Measurements from ENCODE around the gene SPIB.

SPIB gene

DNA sequence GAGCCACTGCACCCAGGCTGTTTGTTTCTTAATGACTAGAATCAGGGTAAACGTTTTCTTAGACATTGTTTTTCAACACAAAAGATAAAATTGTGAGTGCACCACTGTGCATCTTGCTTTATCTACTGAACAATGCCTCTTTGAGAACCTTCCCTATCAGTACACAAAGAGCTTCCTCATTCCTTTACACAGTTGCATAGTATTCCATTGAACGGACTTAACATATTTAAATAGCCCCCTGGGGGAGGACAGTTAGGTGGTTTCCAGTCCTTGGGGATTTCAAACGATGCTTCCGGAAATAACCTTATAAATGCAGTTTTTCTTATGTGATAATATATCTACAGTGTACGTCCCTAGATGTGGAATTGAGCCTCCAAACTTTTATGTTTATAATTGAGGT is 26.0 kb upstream of the SPIB start:
- no peak for DNase-seq

DNA sequence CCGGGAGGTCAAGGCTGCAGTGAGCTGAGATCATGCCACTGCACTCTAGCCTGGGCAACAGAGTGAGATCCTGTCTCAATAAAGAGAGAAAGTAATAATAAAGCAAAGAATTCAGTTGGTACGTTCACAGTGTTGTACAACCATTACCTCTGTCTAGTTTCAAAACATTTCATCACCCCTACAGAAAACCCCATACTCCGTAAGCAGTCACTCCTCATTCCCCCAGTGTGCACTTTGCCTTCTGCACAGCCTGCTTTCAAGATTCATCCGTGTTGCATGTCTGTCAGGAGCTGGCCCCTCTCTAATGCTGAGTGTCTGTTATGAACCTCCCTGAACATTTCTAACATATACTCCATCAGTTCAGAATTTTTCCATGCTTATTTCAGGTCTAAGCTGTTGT is 25.1 kb upstream of the SPIB start:
- DNase-seq, result no peak

DNA sequence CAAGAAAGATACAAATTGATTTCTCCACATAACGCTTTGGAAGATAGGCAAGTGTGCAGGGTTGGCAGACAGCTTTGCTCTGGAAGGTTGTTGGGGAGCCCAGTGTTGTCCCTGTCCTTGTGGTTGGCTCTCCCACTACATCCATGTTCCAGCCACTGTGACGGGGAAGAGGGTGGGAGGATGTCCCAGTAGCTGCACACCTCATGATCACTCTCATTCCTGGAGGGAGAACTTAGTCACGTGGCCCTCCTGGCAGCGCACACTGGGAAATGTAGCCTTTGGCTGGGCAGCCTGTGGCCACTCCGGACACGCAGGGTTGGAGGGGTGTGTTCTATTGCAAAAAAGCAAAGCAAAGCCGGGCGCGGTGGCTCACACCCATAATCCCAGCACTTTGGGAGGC is 24.7 kb upstream of the SPIB start:
- no peak for DNase-seq

DNA sequence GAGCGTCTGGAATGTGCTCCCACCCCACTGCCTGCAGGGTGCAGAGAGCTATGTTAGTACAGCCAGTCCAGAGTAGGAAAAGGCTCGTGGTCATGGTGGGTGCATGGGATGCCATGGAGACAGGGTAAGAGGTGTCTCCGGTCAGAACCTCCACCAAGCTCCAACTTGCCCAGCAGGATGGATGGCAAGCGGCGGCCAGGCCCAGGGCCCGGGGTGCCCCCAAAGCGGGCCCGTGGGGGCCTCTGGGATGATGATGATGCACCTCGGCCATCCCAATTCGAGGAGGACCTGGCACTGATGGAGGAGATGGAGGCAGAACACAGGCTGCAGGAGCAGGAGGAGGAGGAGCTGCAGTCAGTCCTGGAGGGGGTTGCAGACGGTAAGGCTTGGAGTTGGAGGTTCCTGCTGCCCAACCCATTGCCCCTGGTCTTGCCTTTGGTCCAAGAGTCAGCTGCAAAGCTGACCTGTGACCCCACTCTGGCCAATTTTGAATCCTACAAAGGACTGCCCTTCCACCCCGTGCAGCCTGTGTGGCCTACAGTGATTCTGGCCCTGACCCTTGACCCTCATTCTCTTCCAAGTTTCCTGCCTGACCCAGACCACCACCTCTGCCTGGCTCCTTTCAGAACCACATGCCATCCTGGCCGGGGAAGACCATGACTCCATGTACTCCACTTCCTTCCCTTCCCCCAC is 19.9 kb upstream of the SPIB start:
- DNase-seq, result no peak

DNA sequence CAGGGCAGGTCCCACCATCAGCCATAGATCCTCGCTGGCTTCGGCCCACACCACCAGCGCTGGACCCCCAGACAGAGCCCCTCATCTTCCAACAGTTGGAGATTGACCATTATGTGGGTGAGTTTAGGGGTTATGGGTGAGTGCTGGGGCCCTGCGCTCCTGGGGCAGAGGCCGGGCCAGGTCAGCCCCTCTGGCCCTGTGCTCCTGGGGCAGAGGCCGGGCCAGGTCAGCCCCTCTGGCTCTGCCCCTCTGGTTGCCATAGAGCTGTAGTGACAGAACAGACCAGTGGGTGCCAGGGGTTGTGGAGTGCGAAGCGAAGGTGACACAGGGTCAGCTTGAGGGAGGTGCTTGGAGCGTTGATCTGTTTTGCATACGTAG is 19.4 kb upstream of the SPIB start:
- no peak for DNase-seq

DNA sequence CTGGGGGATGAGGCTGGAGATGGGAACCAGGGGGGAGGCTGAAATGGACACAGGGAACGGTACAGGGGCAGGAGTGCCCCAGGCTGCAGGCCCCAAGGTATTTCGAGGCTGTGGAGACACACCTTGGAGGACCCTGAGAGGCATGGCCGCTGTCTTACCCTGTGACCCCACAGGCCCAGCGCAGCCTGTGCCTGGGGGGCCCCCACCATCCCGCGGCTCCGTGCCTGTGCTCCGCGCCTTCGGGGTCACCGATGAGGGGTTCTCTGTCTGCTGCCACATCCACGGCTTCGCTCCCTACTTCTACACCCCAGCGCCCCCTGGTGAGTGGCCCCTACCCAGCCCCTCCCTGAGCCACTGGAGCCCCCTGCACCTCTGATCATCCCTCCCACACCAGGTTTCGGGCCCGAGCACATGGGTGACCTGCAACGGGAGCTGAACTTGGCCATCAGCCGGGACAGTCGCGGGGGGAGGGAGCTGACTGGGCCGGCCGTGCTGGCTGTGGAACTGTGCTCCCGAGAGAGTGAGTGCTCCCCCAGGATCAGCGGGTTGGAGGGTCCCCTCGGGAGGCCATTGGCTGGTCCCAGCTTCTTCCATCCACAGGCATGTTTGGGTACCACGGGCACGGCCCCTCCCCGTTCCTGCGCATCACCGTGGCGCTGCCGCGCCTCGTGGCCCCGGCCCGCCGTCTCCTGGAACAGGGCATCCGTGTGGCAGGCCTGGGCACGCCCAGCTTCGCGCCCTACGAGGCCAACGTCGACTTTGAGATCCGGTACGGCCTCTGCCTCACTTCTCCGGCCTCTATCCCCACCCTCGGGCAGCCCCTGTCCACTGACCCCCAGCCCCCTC is 16.9 kb upstream of the SPIB start:
- DNase-seq, result no peak

DNA sequence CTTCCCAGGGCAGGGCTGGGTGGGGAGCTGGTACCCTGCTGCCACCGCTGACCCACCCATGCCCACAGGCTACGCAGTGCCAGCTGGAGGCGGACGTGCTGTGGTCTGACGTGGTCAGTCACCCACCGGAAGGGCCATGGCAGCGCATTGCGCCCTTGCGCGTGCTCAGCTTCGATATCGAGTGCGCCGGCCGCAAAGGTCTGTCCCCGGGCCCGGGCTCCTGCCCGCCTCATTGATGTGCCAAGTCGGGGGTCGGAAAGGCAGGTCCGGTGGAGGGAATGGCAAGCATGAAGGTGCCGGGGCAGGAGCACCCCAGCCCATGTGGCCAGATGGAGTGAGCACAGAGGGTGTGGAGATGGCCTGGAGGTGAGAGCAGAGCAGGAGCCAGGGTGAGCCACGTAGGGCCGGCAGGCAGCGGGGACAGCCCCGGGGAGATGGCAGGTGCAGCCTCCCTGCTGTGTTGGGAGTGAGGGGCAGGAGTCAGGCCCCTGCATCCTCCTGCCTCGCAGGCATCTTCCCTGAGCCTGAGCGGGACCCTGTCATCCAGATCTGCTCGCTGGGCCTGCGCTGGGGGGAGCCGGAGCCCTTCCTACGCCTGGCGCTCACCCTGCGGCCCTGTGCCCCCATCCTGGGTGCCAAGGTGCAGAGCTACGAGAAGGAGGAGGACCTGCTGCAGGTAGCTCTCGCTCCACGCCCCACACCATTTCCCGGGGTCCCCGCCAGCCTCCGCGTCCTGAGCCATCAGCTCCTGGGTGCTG is 16.0 kb upstream of the SPIB start:
- no peak for DNase-seq

DNA sequence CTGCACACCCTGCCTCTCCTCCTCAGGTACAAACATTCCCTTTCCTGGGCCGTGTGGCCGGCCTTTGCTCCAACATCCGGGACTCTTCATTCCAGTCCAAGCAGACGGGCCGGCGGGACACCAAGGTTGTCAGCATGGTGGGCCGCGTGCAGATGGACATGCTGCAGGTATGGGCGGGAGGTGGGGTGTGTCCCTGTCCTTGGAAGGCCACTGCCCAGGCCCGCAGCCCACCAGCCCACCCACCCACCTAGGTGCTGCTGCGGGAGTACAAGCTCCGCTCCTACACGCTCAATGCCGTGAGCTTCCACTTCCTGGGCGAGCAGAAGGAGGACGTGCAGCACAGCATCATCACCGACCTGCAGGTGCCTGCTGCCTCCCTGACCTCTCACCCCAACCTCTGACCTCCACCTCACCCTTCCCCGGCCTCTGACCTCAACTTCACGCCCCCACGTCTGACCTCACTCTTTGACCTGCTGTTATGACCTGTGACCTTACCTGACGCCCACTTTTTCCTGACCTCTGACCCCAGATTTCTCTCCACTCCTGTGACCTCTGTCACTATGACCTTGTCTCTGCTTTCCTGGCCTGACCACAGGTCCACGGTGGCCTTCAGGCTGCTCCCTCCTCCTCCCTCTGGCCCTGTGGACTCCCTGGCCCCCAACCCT is 12.4 kb upstream of the SPIB start:
- DNase-seq, result no peak

DNA sequence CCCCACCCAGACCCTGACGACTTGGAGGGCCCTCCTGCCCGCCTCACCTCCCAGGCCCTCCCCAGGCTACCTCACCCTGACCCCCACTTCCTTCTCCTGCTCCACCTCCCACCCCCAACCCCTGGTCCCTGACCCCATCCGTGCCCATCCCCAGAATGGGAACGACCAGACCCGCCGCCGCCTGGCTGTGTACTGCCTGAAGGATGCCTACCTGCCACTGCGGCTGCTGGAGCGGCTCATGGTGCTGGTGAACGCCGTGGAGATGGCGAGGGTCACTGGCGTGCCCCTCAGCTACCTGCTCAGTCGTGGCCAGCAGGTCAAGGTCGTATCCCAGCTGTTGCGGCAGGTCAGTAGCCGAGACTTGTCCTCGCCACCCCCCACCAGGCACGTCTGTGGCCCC is 11.9 kb upstream of the SPIB start:
- DNase-seq, result no peak

DNA sequence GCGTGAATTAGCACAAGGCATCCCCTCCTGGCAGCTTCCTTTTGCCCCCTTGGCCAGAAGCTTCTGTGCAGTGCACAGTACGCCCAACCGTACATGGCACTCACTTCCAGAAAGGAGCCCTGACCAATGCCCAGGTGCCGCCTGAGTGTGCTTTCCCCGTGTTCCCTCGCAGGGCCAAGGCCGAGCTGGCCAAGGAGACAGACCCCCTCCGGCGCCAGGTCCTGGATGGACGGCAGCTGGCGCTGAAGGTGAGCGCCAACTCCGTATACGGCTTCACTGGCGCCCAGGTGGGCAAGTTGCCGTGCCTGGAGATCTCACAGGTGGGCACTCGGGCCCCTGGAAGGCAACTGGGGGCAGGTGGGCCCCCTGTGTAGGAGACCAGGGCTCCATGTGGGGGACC is 9.4 kb upstream of the SPIB start:
- DNase-seq, result no peak

DNA sequence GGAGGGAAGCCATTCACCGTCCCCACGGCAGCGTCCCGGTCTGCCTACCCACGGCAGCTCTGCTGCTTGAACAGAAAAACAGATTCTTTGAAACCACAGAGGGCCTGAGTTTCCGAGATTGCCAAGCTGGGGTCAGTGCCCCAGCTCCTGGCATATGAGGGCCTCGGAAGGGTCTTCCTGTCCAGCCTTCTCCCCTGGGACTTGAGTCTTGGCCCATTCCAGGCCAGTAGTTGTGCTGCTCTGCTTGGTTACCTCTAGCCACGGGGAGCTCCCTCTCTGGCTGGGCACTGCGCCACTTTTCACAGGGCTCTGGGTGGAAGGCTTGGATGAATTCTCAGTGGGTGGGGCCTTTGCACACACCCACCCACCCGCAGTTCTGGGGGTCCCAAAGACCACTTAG is 8.6 kb upstream of the SPIB start:
- no peak for DNase-seq

DNA sequence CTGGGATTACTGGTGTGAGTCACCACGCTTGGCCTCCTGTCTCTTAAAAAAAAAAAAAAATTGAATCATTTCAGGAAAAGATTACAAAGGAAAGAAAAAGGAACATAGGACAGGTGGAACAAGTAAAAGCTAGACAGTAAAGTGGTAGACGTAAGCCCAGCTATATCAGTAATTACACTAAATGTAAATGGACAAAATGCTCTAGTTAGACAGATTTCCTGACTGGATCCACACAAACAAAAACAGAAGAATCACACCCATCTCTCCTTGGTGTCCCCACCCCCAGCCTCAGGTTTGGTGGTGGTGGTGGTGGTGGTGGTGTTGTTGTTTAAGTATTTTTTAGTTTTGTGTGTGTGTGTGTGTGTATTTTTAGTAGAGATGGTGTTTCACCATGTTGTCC is 6.3 kb upstream of the SPIB start:
- DNase-seq, result no peak

DNA sequence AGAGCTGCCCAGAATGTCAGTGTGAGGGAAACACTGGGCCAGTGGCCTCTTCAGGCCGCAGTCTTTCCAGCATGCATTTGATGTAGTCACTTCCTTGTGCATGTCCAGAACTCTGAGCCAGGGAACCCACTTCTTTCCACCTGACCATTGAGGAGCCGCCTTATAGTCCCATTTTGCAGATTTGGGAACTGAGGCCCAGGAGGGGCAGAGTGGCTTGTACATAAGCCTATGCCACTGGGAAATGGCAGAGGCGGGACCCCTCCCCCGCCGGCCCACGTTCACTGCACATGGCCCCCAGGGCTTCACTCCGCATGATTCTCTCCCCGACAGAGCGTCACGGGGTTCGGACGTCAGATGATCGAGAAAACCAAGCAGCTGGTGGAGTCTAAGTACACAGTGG is 5.6 kb upstream of the SPIB start:
- DNase-seq, result no peak

DNA sequence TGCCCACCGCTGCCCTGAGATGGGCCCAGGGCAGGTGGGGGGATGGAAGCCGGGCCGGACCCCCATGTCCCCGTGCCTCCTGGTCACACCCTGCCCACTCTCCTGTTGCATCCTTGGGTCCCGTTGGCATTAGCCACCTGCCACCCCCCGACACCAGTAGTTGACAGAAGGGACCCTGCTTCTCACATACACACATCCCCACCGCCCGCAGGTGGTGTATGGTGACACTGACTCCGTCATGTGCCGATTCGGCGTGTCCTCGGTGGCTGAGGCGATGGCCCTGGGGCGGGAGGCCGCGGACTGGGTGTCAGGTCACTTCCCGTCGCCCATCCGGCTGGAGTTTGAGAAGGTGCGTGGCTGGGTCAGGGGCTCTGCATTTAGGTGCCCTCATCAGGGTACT is 5.2 kb upstream of the SPIB start:
- DNase-seq, result no peak

DNA sequence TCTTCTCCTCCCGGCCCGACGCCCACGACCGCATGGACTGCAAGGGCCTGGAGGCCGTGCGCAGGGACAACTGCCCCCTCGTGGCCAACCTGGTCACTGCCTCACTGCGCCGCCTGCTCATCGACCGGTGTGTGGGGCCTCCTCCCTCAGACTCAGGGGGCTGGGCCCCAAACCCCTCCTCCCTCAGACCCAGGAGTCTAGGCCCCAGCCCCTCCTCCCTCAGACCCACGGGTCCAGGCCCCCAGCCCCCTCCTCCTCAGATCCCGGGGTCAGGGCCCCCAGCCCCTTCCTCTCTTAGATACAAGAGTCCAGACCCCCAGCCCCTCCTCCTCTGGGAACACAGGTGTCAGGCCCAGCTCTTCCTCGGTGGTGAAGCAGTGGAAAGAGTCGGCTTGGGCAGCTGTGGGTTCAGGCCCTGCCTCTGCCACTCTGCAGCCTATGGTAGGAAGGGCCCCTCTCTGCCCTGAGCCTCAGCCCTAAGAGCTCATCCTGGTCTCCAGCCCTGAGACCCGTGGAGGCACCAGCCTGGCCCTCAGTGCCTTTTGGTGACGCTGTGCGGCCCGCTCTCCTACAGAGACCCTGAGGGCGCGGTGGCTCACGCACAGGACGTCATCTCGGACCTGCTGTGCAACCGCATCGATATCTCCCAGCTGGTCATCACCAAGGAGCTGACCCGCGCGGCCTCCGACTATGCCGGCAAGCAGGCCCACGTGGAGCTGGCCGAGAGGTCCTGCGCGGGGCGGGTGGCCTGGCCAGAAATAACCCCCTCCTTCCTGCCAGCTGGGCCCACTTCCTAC is 3.7 kb upstream of the SPIB start:
- DNase-seq, result peak; percentile 60

DNA sequence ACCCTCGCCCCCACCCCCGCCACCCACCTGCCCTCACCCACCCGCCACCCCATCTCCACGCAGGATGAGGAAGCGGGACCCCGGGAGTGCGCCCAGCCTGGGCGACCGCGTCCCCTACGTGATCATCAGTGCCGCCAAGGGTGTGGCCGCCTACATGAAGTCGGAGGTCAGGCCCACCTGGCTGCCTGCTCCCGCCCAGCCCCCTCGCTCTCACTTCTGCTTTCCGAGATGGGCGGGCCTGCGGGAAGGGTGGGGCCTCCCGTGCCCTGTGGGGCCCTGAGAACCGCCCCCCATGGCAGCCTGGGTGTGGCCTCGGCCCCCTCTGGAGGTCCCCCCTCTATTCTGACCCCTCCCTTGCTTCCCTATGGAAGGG is 3.1 kb upstream of the SPIB start:
- DNase-seq, result no peak

DNA sequence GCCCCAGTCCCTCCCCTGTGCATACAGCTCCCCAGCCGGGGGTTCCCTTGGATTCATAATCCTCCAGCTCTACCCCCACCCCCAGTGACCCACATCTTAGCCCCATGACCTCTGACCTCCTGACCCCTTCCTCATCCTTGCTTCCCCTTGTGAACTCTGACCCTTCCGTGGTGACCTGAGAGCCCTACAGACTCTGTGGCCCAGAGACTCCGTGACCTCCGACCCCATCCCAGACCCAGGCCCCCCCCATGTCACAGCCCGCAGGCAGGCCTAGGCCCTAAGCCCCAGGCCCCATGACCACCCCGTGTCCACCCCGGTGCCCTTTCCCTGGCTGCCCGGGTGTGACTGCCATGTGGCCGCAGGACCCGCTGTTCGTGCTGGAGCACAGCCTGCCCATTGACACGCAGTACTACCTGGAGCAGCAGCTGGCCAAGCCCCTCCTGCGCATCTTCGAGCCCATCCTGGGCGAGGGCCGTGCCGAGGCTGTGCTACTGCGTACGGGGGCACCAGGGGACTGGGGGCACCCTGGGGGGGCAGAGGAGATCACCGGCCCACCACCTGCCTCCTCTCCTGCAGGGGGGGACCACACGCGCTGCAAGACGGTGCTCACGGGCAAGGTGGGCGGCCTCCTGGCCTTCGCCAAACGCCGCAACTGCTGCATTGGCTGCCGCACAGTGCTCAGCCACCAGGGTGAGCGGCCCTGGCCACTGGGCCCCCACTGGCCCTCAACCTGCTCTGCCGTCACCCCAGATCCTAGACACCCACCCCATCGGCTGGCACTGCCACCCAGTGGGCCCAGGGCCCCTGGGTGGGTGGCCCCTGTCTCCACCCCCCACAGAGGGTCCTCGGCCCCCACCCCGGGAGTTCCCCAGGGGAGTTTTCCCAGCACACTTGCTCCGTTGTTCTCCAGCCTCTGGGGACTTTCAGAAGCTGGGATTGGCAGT is 2.4 kb upstream of the SPIB start:
- no peak for DNase-seq

DNA sequence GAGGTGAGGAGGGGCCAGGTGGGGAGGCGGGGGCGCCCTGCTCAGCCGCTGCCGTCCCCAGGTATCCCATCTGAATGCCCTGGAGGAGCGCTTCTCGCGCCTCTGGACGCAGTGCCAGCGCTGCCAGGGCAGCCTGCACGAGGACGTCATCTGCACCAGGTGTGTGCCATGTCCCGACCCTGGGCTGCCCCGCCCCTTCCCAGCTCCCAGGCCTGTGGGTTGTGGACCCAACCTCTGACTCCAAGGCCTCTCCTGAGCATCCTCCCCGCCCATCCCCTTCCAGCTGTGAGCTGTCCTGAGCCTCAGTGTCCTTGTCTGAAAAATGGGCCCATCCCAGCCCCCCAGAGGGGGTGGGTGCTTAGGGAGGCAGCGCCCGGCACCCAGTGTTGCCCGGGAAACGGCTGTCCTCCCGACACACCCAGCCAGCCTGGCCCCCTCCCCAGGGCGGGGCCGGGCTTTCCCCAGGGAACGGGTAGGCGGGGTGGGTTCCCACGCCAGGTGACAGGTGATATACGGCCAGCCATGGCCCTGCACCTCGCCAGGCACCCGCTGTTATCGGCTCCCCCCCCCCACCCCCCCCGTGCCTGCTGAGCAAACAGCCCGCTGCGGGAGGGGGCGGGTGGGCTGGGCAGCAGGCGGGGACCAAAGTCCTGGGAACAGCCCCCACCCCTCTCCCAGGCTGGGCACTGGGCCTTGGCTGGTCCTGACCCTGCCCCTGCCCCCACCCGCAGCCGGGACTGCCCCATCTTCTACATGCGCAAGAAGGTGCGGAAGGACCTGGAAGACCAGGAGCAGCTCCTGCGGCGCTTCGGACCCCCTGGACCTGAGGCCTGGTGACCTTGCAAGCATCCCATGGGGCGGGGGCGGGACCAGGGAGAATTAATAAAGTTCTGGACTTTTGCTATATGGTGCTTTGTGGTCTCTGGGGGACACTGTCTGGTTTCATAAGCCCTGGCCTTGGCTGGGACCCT is 1.3 kb upstream of the SPIB start:
- no peak for DNase-seq

DNA sequence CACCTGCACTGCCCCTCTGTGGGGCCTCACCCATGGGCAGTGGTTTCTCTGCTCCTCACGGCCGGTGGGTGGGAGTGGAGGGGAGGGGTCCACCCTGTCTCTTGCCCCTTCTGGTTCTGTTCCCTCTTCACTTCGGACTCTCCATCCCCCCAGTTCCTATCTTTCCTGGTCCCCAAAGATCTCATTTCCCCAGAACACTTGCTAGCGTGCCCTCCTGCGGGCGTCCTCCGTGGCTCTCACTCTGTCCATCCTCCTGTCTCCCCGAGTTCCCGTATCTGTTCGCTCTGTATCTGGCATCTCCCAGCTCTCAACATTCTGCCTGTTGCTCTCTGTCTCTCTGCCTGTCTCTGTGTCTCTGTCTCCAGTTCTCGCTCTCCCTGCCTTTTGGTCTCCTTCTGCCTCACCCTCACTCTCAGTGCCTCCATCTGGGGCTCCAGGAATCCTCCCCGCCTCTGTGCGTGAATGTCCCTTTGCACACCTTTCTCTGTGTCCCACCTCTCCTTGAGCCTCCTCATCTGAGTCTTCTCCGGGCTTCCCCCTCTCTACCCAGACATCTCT is 363 bp downstream of the SPIB start:
- no peak for DNase-seq

DNA sequence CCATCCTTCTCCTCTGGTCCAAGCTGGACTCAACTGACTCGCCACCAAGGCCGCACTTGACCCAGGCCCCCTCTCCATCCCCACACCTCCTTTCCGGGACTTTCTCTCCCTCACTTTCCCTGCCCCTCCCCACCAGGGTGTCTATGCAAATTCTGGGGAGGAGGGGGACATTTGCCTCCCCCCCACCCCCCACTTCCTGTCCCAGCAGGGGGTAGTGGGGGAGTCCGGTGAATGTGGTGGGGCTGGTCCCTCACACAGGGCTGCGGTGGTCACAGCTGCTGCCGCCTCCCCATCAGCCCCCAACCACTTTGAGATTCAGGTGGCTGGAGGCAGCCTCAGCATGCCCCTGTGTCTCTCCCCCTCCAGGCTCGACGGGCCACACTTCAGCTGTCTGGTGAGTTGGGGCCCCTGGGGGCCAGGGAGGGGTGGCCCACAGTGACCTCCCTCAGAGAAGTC is 870 bp downstream of the SPIB start:
- no peak for DNase-seq

Measured in activated CD4-positive, alpha-beta T cell treated with anti-CD3 and anti-CD28 coated beads for 1 hour (primary cell).